HG03175 (cell line): ENCODE measurements around the gene MRGPRX2.

Experiments
- ATAC-seq: cut with Tn5 transposase; IDR thresholded peaks from one replicate; pipeline ENCODE4 v1.9.1; 2021; ENCODE audit warnings: mild to moderate bottlenecking, moderate library complexity; ENCODE audit not compliant: unreplicated experiment

Gene MRGPRX2

GRCh38 chr11:19013181-19013857 is 47.2 kb downstream of the MRGPRX2 start:
- no peak for ATAC-seq

- ATAC-seq: no peak
Measured at GRCh38 chr11:19012636-19013035, 47.9 kb downstream of the MRGPRX2 start.
